ENCODE data around the gene YBX1. TPM values are rescaled to one million over a fixed set of nuclear protein-coding genes. Genes with fewer than 3 reads are reported as not detected.
"Not testable (repeated sequence)": the region's sequence is repeated elsewhere in the genome, so short reads cannot be mapped to it uniquely, and the experiment has no call there.

Gene YBX1
- total RNA-seq, 4 donors from 2014 or later, result 861 to 1,251 (median 1,022) TPM

DNA sequence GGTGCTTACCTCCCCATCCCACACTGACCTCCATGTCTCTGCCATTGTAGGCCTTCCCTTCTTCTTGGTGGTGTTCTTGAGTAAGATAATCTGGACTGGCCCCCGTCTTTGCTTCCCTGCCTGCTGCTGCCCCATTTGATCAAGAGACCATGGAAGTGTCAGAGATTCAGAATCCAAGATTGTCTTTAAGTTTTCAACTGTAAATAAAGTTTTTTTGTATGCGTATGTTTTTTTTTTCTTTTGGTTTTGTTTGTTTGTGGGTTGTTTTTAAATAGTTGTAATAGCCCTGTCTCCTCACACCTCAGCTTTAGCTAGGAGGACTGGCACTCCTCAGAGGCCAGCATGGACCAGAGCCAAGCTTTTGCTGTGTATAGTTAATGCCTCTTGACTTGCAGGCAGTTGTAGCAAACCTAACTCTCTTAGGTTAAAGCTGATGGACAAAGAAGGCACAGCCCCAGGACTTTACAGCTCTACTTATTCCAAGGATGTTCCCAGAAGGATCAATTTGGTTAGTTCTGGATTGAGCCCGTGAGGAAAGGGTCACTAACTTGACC, 5.6 kb upstream of the YBX1 start:
- Histone ChIP-seq H3K27ac (no peak overlapping the region), H3K27me3 (no peaks in the 10 kb centered on the region), H3K4me3 (no peak overlapping the region), H3K4me1 (peaks cover 5 to 8% of the 10 kb centered on the region in 2 donors), H3K36me3 (no peaks in the 10 kb centered on the region), H3K9me3 (no peaks in the 10 kb centered on the region)
- DNase-seq (no peak), ATAC-seq (no peak)
- in situ Hi-C loops (cut with MboI; ENCODE audit: low sequenced_read_pairs in 4 of 4) (no loop called here), intact Hi-C loops (cut with DNase I; ENCODE audit: low total_unique reads) (no loop called here)
- TF ChIP-seq POLR2A (IDR thresholded peaks at IDR 0.05), result no peak
- TF ChIP-seq, protein P1, sequence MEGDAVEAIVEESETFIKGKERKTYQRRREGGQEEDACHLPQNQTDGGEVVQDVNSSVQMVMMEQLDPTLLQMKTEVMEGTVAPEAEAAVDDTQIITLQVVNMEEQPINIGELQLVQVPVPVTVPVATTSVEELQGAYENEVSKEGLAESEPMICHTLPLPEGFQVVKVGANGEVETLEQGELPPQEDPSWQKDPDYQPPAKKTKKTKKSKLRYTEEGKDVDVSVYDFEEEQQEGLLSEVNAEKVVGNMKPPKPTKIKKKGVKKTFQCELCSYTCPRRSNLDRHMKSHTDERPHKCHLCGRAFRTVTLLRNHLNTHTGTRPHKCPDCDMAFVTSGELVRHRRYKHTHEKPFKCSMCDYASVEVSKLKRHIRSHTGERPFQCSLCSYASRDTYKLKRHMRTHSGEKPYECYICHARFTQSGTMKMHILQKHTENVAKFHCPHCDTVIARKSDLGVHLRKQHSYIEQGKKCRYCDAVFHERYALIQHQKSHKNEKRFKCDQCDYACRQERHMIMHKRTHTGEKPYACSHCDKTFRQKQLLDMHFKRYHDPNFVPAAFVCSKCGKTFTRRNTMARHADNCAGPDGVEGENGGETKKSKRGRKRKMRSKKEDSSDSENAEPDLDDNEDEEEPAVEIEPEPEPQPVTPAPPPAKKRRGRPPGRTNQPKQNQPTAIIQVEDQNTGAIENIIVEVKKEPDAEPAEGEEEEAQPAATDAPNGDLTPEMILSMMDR (IDR thresholded peaks at IDR 0.05 in 4 of 5, conservative IDR thresholded peaks at IDR 0.05 in 1 of 5), result no peak

DNA sequence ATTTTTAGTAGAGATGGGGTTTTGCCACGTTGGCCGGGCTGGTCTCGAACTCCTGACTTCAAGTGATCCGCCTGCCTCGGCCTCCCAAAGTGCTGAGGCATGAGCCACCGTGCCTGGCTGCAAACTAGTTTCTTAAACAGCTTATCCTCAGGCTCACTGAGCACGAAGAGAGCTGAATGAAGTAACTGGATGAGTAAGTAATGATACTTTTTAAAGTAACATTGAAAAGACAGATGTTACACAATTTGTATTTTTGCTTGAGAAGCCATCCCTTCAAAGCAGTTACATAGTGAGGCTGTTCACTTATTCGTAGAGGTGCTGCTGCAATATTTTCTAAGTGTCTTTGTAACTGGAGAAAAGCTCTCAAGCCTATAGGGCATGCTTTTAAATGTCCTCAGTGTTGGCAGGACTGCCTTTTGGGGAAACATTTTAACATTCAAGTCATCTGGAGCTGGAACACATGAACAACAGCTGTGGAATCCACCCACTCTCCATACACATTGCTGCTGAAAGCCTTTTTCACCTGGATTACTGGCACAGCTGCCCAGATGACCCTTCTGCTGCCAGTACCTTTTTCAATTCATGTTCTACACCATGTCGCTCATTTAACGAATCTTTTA, 2.7 kb upstream of the YBX1 start:
- in situ Hi-C loops (cut with MboI; ENCODE audit: low sequenced_read_pairs in 4 of 4), result no loop called here
- no peak overlapping the region for H3K4me3 ChIP-seq
- peaks cover 0 to 1% of the 10 kb centered on the region in 2 donors for H3K36me3 ChIP-seq
- no peaks in the 10 kb centered on the region for H3K27me3 ChIP-seq
- intact Hi-C loops (cut with DNase I; ENCODE audit: low total_unique reads), result no loop called here
- H3K9me3 ChIP-seq, result no peaks in the 10 kb centered on the region
- ATAC-seq, result no peak
- DNase-seq, result no peak
- H3K4me1 ChIP-seq, result peaks cover 19 to 21% of the 10 kb centered on the region in 2 donors
- TF ChIP-seq POLR2A (IDR thresholded peaks at IDR 0.05), result no peak
- TF ChIP-seq, protein P1 (IDR thresholded peaks at IDR 0.05 in 4 of 5, conservative IDR thresholded peaks at IDR 0.05 in 1 of 5), result no peak
- H3K27ac ChIP-seq, result no peak overlapping the region

DNA sequence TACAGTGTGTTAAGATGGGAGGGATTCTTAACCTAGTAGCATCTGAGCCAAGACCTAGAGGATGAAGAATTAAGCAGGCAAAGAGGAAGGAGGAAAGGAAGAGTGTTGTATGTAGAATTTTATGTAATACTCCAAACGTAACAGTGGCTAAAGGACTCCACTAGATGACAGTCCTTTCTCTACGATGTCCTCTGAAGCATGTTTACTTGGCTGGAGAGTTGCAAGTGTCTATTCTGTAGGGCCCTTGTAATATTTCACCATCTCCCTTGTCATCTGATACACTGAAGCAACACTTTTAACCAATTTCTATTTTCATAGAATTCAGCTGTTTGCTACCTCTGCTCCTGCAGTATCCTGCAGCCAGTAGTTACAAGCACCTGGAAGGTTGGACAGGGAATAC, 2.2 kb upstream of the YBX1 start:
- intact Hi-C loops (cut with DNase I; ENCODE audit: low total_unique reads), result loop anchor here (5.0 to 10.0 kb wide), 4 partner anchors 87 to 645 kb away; partner anchors contain the start of genes C1orf50, CCDC30, P3H1 and ZNF691
- peaks cover 25 to 27% of the 10 kb centered on the region in 2 donors for H3K4me1 ChIP-seq
- no peaks in the 10 kb centered on the region for H3K9me3 ChIP-seq
- DNase-seq, result no peak
- H3K36me3 ChIP-seq, result peaks cover 0 to 6% of the 10 kb centered on the region in 2 donors
- in situ Hi-C loops (cut with MboI; ENCODE audit: low sequenced_read_pairs in 4 of 4), result loop anchor here in 1 of 4 donors (10.0 kb wide), 1 partner anchor 85 kb away; the partner anchor contains the start of genes C1orf50 and P3H1
- no peak overlapping the region for H3K27ac ChIP-seq
- no peak for ATAC-seq
- no peaks in the 10 kb centered on the region for H3K27me3 ChIP-seq
- no peak overlapping the region for H3K4me3 ChIP-seq
- no peak for TF ChIP-seq POLR2A (IDR thresholded peaks at IDR 0.05)
- TF ChIP-seq, protein P1 (IDR thresholded peaks at IDR 0.05 in 4 of 5, conservative IDR thresholded peaks at IDR 0.05 in 1 of 5), result no peak

DNA sequence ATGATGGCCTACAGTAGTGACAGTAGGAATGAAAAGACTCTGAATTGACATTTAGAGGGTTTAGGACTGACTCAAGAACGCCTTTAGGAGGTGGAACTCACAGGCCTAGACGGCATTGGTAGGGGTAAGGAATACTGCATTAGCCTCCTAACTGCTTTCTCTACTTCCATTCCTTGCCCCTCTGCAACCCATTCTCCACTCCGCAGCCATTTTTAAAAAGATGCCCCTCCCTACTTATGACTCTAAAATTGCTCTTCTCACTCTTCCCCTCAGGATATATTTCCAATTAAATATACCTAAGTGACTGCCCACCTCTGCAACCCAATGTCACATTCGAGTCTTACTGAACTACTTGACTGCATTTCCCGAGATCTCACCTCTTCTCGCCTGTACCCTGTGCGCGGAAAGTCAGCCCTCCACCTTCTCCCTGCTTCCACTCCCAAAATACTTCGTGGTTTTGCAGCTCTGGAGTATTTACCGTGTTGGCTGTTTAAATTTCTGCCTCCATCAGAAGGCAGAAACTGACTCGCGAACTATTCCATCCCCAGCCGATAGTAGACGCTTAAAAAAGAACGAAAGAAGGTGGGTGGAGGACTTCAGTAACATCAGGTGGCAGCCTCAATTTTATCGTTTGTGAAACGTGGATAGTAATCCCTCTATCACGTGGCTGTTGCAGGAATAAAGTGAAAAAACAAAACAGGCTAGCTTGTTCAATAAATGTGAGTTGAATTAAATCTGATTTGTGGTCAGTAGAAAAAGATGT, 1.1 kb upstream of the YBX1 start:
- peak overlapping the region; percentile 84 to 92 (median 86) for H3K4me3 ChIP-seq
- no peak for TF ChIP-seq POLR2A (IDR thresholded peaks at IDR 0.05)
- TF ChIP-seq, protein P1 (IDR thresholded peaks at IDR 0.05 in 4 of 5, conservative IDR thresholded peaks at IDR 0.05 in 1 of 5), result no peak
- no peak for DNase-seq
- peaks cover 35 to 37% of the 10 kb centered on the region in 2 donors for H3K4me1 ChIP-seq
- H3K9me3 ChIP-seq, result no peaks in the 10 kb centered on the region
- H3K27ac ChIP-seq, result peak overlapping the region; percentile 97 to 98 (median 98)
- no peaks in the 10 kb centered on the region for H3K27me3 ChIP-seq
- ATAC-seq, result peak in 1 of 2 donors; percentile 7
- in situ Hi-C loops (cut with MboI; ENCODE audit: low sequenced_read_pairs in 4 of 4), result loop anchor here in 1 of 4 donors (10.0 kb wide), 1 partner anchor 84 kb away; the partner anchor contains the start of genes C1orf50 and P3H1
- H3K36me3 ChIP-seq, result peaks cover 0 to 6% of the 10 kb centered on the region in 2 donors
- intact Hi-C loops (cut with DNase I; ENCODE audit: low total_unique reads), result loop anchor here (1.0 to 10.0 kb wide), 5 partner anchors 86 to 646 kb away; partner anchors contain the start of genes C1orf50, CCDC30, ERMAP and P3H1

DNA sequence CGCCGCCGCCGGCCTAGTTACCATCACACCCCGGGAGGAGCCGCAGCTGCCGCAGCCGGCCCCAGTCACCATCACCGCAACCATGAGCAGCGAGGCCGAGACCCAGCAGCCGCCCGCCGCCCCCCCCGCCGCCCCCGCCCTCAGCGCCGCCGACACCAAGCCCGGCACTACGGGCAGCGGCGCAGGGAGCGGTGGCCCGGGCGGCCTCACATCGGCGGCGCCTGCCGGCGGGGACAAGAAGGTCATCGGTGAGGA, 193 bp downstream of the YBX1 start:
- H3K4me3 ChIP-seq, result peak overlapping the region; percentile 72 to 92 (median 86)
- peak; percentile 10 to 25 for ATAC-seq
- H3K36me3 ChIP-seq, DNase-seq, H3K27me3 ChIP-seq, H3K9me3 ChIP-seq: not testable (repeated sequence)
- intact Hi-C loops (cut with DNase I; ENCODE audit: low total_unique reads), result loop anchor here (1.0 to 10.0 kb wide), 6 partner anchors 24 to 648 kb away; partner anchors contain the start of genes C1orf50, CCDC30, FOXJ3 and P3H1
- in situ Hi-C loops (cut with MboI; ENCODE audit: low sequenced_read_pairs in 4 of 4), result loop anchor here in 1 of 4 donors (10.0 kb wide), 1 partner anchor 82 kb away; the partner anchor contains the start of genes C1orf50 and P3H1
- peaks cover 46 to 48% of the 10 kb centered on the region in 2 donors for H3K4me1 ChIP-seq
- peak overlapping the region; percentile 97 to 98 (median 98) for H3K27ac ChIP-seq
